ENCODE results near the gene TMEM184B. TPM values are rescaled to one million over a fixed set of nuclear protein-coding genes. Genes with fewer than 3 reads are reported as not detected.
A peak's percentile ranks its signal among the peaks of the same experiment; 100 is the strongest.

TMEM184B gene
- total and polyA plus RNA-seq, 2 donors (not counting 1 experiment from before 2014, with no cell fraction given), result 9.9 to 24.7 TPM

DNA sequence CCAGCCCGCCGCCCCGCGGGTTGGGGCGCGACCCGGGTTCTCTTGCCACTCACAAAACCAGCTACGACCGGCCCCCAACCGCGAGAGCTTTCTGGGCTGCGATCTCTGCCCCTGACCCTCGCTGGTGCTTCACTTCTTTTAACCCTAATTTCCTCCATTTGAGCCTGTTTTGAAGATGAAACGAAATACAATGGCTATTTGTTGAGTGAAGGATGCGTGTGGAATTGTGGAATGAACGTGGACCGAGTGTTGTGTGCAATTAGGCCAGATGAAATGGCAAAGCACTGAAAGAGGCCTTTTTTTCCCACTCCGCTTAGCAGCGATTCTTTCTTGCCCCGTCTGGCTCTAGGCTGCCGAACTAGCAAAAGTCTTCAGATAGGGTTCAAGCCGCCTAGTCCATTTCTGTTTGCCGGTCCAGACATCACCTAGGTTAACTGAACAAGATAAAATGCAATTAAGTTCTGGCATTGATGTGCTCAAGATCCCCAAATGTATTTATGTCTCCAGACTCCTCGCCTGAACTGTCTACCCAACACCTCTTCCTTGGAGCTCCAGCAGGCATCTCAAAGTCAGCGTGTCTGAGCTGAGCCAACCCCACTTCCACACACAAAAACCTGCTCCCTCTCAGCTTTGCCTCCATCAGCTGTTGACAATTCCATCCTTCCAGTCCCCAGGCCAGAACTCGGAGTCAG lies 471 bp upstream of the TMEM184B start:
- Histone ChIP-seq H3K4me3 (ENCODE audit: control extremely low read depth in 1 of 5, extremely low read depth in 1 of 5, insufficient read depth in 1 of 5, low read depth in 2 of 5, low read length in 4 of 5) (peak overlapping the region; percentile 48 to 98 (median 76)), H3K27me3 (replicated peaks in 1 of 4; ENCODE audit: control extremely low read depth in 1 of 4, control insufficient read depth in 3 of 4, insufficient read depth in 4 of 4, low read length in 3 of 4) (peaks cover 0 to 3% (median 0%) of the 10 kb centered on the region in 4 experiments), H3K9me3 (ENCODE audit: control extremely low read depth in 1 of 3, control insufficient read depth in 2 of 3, insufficient read depth in 1 of 3, low read length in 2 of 3) (no peaks in the 10 kb centered on the region), H2AFZ (ENCODE audit: insufficient read depth, low read depth, low read length, poor library complexity, severe bottlenecking) (peak overlapping the region; percentile 100), H3K9ac (ENCODE audit: low read length) (peak overlapping the region; percentile 99), H3K27ac (ENCODE audit: low read length in 2 of 2) (peak overlapping the region; percentile 66 to 85), H4K20me1 (ENCODE audit: control insufficient read depth, insufficient read depth, low read length, poor library complexity, severe bottlenecking) (no peaks in the 10 kb centered on the region), H3K36me3 (replicated peaks in 1 of 2; ENCODE audit: control extremely low read depth in 1 of 2, control insufficient read depth in 1 of 2, extremely low read depth in 1 of 2, insufficient read depth in 2 of 2, low read length in 1 of 2) (no peaks in the 10 kb centered on the region), H3K79me2 (ENCODE audit: control insufficient read depth, insufficient read depth, low read length) (peaks cover 18% of the 10 kb centered on the region), H3K4me1 (ENCODE audit: control insufficient read depth in 2 of 2, insufficient read depth in 2 of 2, low read length in 2 of 2) (peaks cover 15 to 21% of the 10 kb centered on the region in 2 donors), H3K4me2 (replicated peaks; ENCODE audit: low read depth, low read length, poor library complexity, severe bottlenecking) (peak overlapping the region; percentile 90)
- no peaks in the 10 kb centered on the region for H3K27me3 Mint-ChIP-seq
- ChIA-PET CTCF (interaction anchor here (0.9 to 1.4 kb wide), 3 partner anchors 13 to 225 kb away, joined by 3 to 6 read pairs (median 3); no protein-coding TSS in a partner anchor), POLR2A (interaction anchor here (0.9 to 1.6 kb wide), 2 partner anchors 13 to 91 kb away, joined by 3 to 4 read pairs; partner anchors contain the start of gene PLA2G6)
- H3K4me1 Mint-ChIP-seq, result peaks cover 36% of the 10 kb centered on the region
- DNase-seq (no peak), ATAC-seq (ENCODE audit: low read depth) (no peak)
- no peaks in the 10 kb centered on the region for H3K9me3 Mint-ChIP-seq (ENCODE audit: insufficient read depth)
- peak overlapping the region; percentile 92 for H3K27ac Mint-ChIP-seq
- H3K4me3 Mint-ChIP-seq, result peak overlapping the region; percentile 94
- intact Hi-C loops (cut with micrococcal nuclease), result loop anchor here (1.0 to 5.0 kb wide), 5 partner anchors 13 to 298 kb away; partner anchors contain the start of genes CSNK1E and DMC1
- TF ChIP-seq, protein P1, sequence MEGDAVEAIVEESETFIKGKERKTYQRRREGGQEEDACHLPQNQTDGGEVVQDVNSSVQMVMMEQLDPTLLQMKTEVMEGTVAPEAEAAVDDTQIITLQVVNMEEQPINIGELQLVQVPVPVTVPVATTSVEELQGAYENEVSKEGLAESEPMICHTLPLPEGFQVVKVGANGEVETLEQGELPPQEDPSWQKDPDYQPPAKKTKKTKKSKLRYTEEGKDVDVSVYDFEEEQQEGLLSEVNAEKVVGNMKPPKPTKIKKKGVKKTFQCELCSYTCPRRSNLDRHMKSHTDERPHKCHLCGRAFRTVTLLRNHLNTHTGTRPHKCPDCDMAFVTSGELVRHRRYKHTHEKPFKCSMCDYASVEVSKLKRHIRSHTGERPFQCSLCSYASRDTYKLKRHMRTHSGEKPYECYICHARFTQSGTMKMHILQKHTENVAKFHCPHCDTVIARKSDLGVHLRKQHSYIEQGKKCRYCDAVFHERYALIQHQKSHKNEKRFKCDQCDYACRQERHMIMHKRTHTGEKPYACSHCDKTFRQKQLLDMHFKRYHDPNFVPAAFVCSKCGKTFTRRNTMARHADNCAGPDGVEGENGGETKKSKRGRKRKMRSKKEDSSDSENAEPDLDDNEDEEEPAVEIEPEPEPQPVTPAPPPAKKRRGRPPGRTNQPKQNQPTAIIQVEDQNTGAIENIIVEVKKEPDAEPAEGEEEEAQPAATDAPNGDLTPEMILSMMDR (IDR thresholded peaks at IDR 0.05), result no peak
- TF ChIP-seq EZH2 (IDR thresholded peaks at IDR 0.05; ENCODE audit: borderline replicate concordance, insufficient read depth, low read depth, low read length, poor library complexity, severe bottlenecking), result no peak
- WGBS (ENCODE audit: insufficient coverage), result 49% methylated on average over 12 of the region's 26 CpGs
